GM18526 (cell line): ENCODE data around the gene ZRANB1.

Experiments
- POLR2A ChIP-seq: IDR thresholded peaks from 3 replicates; pipeline ENCODE4 v1.6.1; 2011; ENCODE audit not compliant: insufficient read length; ENCODE audit errors: extremely low read depth

ZRANB1 gene

GRCh38 chr10:124916585-124917427 is 25.1 kb upstream of the ZRANB1 start:
- peak; percentile 88 for TF ChIP-seq POLR2A

- TF ChIP-seq POLR2A = no peak
Measured at GRCh38 chr10:124917428-124918190, 24.3 kb upstream of the ZRANB1 start.

DNA sequence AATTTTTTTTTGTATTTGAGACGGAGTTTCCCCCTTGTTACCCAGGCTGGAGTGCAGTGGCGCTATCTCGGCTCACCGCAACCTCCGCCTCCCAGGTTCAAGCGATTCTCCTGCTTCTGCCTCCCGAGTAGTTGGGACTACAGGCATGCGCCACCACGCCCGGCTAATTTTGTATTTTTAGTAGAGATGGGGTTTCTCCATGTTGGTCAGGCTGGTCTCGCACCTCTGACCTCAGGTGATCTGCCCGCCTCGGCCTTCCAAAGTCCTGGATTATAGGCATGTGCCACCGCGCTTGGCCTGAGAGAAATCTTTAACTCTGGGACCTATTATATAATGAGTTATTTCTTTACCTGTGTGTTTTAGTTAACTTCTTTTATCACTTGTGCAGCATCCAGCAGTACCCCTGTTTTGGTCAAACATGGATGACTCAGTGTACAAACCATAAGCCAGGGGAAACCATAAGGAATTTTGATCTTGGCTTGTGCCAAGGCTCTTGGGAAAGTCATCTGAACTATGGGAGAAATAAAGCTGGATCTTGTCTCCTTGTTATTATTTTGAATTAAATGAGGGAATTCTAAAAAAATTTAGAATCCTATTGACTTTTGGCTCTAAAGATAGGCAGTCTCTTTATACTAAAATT is 23.6 kb upstream of the ZRANB1 start:
- TF ChIP-seq POLR2A = no peak

DNA sequence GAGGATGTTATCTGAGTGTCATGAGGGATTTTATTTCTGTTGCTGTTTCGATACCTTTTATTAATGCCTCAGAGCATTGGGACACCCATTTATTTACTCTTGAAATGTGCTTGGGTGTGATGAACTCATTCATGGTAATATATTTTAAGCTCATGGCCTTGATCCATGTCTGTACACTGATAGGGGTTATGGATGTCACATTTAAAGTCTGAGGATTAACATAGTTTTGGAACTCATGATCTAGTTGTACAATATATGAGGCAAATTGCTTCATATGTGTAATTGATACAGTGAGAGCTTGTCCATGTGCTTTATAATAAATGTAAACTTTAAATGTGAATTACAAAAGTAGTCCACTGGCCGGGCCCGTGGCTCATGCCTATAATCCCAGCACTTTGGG is 23.0 kb upstream of the ZRANB1 start:
- TF ChIP-seq POLR2A = no peak

- TF ChIP-seq POLR2A = no peak
Measured at GRCh38 chr10:124921261-124921660, 20.7 kb upstream of the ZRANB1 start.

DNA sequence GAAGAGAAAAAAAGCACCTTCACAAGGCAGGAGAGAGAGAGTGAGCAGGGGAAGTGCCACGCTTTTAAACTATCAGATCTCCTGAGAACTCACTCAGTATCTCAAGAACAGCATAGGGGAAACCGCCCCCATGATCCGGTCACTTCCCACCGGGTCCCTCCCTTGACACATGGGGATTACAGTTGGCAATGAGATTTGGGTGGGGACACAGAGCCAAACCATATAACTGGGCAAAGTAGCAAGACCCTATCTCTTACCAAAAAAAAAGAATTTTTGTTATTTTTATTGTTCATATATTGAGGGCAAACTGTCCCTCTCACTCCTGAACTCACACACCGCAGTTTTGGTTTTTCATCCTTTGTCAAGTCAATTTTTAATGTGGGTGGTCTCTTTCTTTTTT is 18.2 kb upstream of the ZRANB1 start:
- TF ChIP-seq POLR2A = no peak

GRCh38 chr10:124926548-124926947 is 15.4 kb upstream of the ZRANB1 start:
- TF ChIP-seq POLR2A = no peak

- no peak for TF ChIP-seq POLR2A
Measured at GRCh38 chr10:124928087-124928486, 13.8 kb upstream of the ZRANB1 start.

DNA sequence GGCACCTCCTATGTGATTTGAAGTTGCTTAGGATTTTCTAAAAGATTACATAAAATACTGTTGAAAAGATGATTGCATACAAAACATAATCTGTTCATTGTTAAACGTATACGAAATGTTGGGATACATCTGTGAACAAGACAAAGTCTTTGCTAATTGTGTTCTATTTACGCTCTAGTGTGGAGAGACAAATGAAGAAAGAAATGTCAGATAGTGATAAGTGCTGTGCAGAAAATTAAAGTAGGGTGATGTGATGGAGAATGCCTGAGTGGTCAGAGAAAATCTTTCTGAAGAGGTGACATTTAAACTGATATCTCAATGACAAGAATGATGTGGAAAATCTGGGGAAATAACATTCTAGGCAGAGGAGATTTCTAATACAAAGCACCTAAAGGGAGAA is 13.4 kb upstream of the ZRANB1 start:
- no peak for TF ChIP-seq POLR2A

- TF ChIP-seq POLR2A = no peak
Measured at GRCh38 chr10:124935946-124936345, 6.0 kb upstream of the ZRANB1 start.

DNA sequence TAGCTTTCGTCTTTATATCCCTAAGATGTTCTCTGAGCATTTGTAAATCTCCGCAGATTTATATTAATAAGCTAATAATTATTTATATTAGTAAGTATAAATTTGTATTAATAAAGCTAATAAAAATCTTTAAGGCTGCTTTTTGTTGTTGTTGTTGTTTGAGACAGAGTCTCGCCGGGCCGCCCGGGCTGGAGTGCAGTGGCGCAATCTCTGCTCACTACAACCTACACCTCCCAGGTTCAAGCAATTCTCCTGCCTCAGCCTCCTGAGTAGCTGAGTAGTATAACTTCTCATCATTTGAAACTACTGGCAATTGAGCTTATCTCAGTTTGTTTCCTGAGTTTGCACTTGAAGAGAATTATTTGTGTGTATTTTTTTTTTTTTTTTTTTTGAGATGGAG is 5.1 kb upstream of the ZRANB1 start:
- no peak for TF ChIP-seq POLR2A

GRCh38 chr10:124939290-124939689 is 2.6 kb upstream of the ZRANB1 start:
- no peak for TF ChIP-seq POLR2A

GRCh38 chr10:124942317-124943169 is 620 bp downstream of the ZRANB1 start:
- TF ChIP-seq POLR2A = no peak

- no peak for TF ChIP-seq POLR2A
Measured at GRCh38 chr10:124943301-124944092, 1.6 kb downstream of the ZRANB1 start.
